Transverse colon (tissue), 4 donors: ENCODE data around the gene TNN.

Experiments used
- CTCF ChIP-seq, 5 experiments: fragments of 200-600 bp in 3 of 5; fragments of 450-650 bp in 2 of 5; sonication (generic) in 3 of 5; IDR thresholded peaks; 1 replicate in 2 of 5; 2 replicates in 3 of 5; pipeline ENCODE4 v1.5.1; 2016 to 2017; ENCODE audit warnings: antibody characterized with exemption in 5 of 5, inconsistent platforms in 3 of 5, mild to moderate bottlenecking in 2 of 5, moderate library complexity in 1 of 5
- EP300 ChIP-seq: sonication (generic); formaldehyde crosslinking; IDR thresholded peaks from one replicate; pipeline ENCODE4 v1.6.1; 2017; ENCODE audit warnings: antibody characterized with exemption, low read depth
- POLR2A ChIP-seq: fragments of 450-650 bp; IDR thresholded peaks from one replicate; pipeline ENCODE4 v1.6.1; 2016; ENCODE audit warnings: antibody characterized with exemption, mild to moderate bottlenecking, moderate library complexity
- POLR2AphosphoS5 ChIP-seq, 3 donors: sonication (generic); formaldehyde crosslinking; IDR thresholded peaks; one replicate each; pipeline ENCODE4 v1.6.1; 2016; ENCODE audit warnings: antibody characterized with exemption in 3 of 3

GRCh38 chr1:175090780-175091179 is 23.1 kb downstream of the TNN start:
- no peak for TF ChIP-seq POLR2AphosphoS5 (IDR thresholded peaks at IDR 0.05)
- no peak for TF ChIP-seq EP300
- TF ChIP-seq CTCF (IDR thresholded peaks at IDR 0.05): no peak
- TF ChIP-seq POLR2A: no peak
